ENCODE data around the gene C20orf173.
"Not testable (repeated sequence)": the region's sequence is repeated elsewhere in the genome, so short reads cannot be mapped to it uniquely, and the experiment has no call there.

The C20orf173 gene

DNA sequence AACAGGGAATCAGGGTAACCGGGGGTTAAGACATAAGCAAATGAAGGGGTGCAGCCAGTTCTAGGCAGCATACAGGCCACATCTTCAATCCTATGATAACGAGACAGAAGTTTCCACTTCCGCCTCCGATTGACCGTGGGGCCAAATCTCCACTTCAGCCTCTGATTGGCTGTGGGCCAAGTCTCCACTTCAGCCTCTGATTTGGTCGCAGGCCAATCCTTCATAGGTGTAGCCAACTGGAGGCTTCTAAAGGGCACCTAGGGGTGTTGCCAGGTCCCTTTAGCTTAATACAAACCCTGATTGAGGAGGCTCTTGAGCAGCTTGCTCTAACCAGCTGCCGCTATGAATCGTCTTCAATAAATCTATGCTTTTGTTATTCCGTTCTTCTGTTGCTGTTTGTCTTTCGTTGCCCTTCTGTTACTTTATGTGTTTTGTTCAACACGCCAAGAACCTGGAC is 10.3 kb upstream of the C20orf173 start:
- Mint-ChIP-seq H3K27ac (no peak overlapping the region), H3K36me3 (ENCODE audit: low read depth) (peaks cover 3% of the 10 kb centered on the region), H3K4me3 (no peak overlapping the region), H3K9me3 (no peaks in the 10 kb centered on the region), H3K4me1 (ENCODE audit: low read depth) (peaks cover 10% of the 10 kb centered on the region), H3K27me3 (ENCODE audit: low read depth) (no peaks in the 10 kb centered on the region)

DNA sequence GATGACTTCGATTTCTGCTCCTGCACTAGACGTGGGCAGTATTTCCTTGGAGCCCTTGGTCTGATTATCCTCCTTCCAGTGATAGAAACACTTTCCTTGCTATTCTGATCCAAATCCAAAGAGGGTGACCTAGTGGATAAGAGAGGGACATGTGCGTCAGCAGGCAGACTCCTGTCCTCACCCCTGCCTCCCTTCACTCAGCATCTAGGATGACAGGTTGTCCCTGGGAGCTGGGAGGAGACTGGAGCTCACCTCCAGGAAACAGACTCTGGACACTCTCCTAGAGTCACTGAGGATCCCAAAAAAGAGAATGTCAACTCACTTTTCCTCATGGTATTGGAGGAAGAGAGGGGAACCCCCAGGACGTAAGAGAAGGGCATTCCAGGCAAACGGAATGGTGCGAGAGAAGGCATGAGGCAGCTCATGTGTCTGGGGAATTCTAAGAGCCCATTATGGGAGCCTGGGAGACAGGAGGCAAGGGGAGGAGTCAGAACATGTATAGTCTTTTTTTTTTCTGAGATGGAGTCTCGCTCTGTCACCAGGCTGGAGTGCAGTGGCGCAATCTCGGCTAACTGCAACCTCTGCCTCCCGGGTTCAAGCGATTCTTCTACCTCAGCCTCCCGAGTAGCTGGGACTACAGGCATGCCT is 2.2 kb downstream of the C20orf173 start:
- Mint-ChIP-seq H3K27ac (no peak overlapping the region), H3K27me3 (ENCODE audit: low read depth) (no peaks in the 10 kb centered on the region), H3K4me1 (ENCODE audit: low read depth) (no peaks in the 10 kb centered on the region), H3K36me3 (ENCODE audit: low read depth) (no peaks in the 10 kb centered on the region), H3K9me3 (no peaks in the 10 kb centered on the region), H3K4me3 (no peak overlapping the region)

GRCh38 chr20:35525639-35526038 is 3.8 kb downstream of the C20orf173 start:
- Mint-ChIP-seq H3K9me3 (no peaks in the 10 kb centered on the region), H3K27ac (no peak overlapping the region), H3K4me3 (no peak overlapping the region), H3K4me1 (ENCODE audit: low read depth) (no peaks in the 10 kb centered on the region), H3K27me3 (ENCODE audit: low read depth) (no peaks in the 10 kb centered on the region), H3K36me3 (ENCODE audit: low read depth) (no peaks in the 10 kb centered on the region)

GRCh38 chr20:35523298-35523888 is 6.1 kb downstream of the C20orf173 start:
- Mint-ChIP-seq H3K36me3 (ENCODE audit: low read depth) (no peaks in the 10 kb centered on the region), H3K27ac (peak overlapping the region; percentile 45), H3K4me3 (no peak overlapping the region), H3K9me3 (no peaks in the 10 kb centered on the region), H3K27me3 (ENCODE audit: low read depth) (no peaks in the 10 kb centered on the region), H3K4me1 (ENCODE audit: low read depth) (no peaks in the 10 kb centered on the region)

DNA sequence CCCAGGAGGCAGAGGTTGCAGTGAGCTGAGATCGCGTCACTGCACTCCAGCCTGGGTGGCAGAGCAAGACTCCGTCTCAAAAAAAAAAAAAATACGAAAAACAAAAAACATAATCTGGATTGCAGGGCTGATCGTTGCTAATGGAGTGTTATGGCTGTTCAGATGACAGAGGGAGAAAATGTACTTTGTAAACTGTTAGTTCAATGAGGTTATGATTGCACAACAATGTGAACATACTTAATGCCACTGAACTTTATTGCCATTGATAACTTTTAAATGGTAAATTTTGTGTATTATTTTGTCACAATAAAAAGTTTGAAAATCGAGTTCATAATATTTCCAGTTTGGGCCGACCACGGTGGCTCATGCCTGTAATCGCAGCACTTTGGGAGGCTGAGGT is 10.5 kb downstream of the C20orf173 start:
- H3K27me3 Mint-ChIP-seq (ENCODE audit: low read depth), result no peaks in the 10 kb centered on the region
- no peak overlapping the region for H3K4me3 Mint-ChIP-seq
- H3K27ac Mint-ChIP-seq, result no peak overlapping the region
- H3K36me3 Mint-ChIP-seq (ENCODE audit: low read depth), result peaks cover 2% of the 10 kb centered on the region
- no peaks in the 10 kb centered on the region for H3K4me1 Mint-ChIP-seq (ENCODE audit: low read depth)
- H3K9me3 Mint-ChIP-seq, result no peaks in the 10 kb centered on the region

GRCh38 chr20:35517767-35518166 is 11.7 kb downstream of the C20orf173 start:
- H3K27ac Mint-ChIP-seq; H3K4me3 Mint-ChIP-seq; H3K9me3 Mint-ChIP-seq; H3K4me1 Mint-ChIP-seq (ENCODE audit: low read depth); H3K27me3 Mint-ChIP-seq (ENCODE audit: low read depth); H3K36me3 Mint-ChIP-seq (ENCODE audit: low read depth): not testable (repeated sequence)

DNA sequence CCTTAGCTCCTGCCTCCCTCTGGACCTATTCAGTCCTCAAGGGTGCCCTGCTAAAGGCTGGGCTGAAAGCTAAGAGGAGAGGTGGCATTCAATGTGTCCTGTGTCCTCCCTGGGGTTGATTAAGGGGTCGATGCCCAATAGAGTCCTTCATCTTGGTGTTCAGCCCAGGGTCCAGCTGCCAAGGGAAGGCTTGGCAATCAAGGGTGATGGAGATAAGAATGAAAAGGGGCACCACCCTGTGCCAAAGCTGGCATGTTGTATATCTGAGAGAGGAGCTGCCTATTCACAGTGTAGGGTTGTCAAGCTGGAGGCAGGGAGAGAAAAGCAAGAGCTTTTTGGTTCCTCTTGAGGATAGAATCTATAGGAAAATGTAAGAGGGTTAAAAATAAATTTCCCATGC is 12.3 kb downstream of the C20orf173 start:
- Mint-ChIP-seq H3K27me3 (ENCODE audit: low read depth) (no peaks in the 10 kb centered on the region), H3K36me3 (ENCODE audit: low read depth) (peaks cover 7% of the 10 kb centered on the region), H3K4me1 (ENCODE audit: low read depth) (no peaks in the 10 kb centered on the region), H3K9me3 (no peaks in the 10 kb centered on the region), H3K4me3 (no peak overlapping the region), H3K27ac (no peak overlapping the region)

DNA sequence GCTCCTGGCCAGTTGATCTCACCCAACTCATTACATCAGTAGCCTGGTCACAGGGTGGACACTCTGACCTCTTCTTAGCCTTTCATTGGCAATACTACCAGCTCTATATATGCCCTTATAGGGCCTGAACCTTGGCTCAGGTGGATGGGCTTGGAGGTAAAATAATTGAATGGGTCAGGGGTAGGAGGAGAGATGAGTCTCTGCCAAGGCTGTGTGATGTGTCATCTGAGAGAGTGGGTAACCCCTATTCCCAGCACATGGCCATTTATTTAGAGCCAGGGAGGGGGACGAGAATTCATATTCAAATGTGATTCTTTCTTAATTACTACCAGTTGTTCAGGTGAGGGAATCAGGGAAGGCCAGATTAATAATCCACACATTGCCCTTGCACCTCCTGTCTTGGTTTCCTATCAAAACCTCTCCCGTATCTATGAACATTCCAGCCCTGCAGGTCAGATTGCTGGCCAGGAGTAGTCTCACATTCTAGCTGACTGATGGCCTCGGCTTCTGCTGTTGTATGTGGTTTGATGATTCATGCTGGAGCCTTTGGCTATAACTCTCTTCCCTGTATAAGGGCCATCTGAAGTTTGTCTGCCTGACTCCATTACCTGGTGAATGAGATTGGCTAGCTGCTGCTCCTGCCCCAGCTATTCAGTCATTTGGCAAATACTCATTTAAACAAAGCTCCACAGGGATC is 13.4 kb downstream of the C20orf173 start:
- no peak overlapping the region for H3K4me3 Mint-ChIP-seq
- no peak overlapping the region for H3K27ac Mint-ChIP-seq
- no peaks in the 10 kb centered on the region for H3K27me3 Mint-ChIP-seq (ENCODE audit: low read depth)
- H3K4me1 Mint-ChIP-seq (ENCODE audit: low read depth), result no peaks in the 10 kb centered on the region
- H3K36me3 Mint-ChIP-seq (ENCODE audit: low read depth), result peaks cover 17% of the 10 kb centered on the region
- H3K9me3 Mint-ChIP-seq, result no peaks in the 10 kb centered on the region

- no peak overlapping the region for H3K4me3 Mint-ChIP-seq
- H3K9me3 Mint-ChIP-seq, result no peaks in the 10 kb centered on the region
- no peaks in the 10 kb centered on the region for H3K4me1 Mint-ChIP-seq (ENCODE audit: low read depth)
- H3K27ac Mint-ChIP-seq, result no peak overlapping the region
- H3K36me3 Mint-ChIP-seq (ENCODE audit: low read depth), result peaks cover 17% of the 10 kb centered on the region
- H3K27me3 Mint-ChIP-seq (ENCODE audit: low read depth), result no peaks in the 10 kb centered on the region
Observed at GRCh38 chr20:35515341-35515740, 14.1 kb downstream of the C20orf173 start.

GRCh38 chr20:35514371-35514932 is 15.0 kb downstream of the C20orf173 start:
- Mint-ChIP-seq H3K4me3 (no peak overlapping the region), H3K4me1 (ENCODE audit: low read depth) (no peaks in the 10 kb centered on the region), H3K27ac (no peak overlapping the region), H3K27me3 (ENCODE audit: low read depth) (no peaks in the 10 kb centered on the region), H3K36me3 (ENCODE audit: low read depth) (peaks cover 17% of the 10 kb centered on the region), H3K9me3 (no peaks in the 10 kb centered on the region)

- H3K9me3 Mint-ChIP-seq, result no peaks in the 10 kb centered on the region
- no peaks in the 10 kb centered on the region for H3K27me3 Mint-ChIP-seq (ENCODE audit: low read depth)
- peaks cover 3% of the 10 kb centered on the region for H3K4me1 Mint-ChIP-seq (ENCODE audit: low read depth)
- H3K27ac Mint-ChIP-seq, result no peak overlapping the region
- no peak overlapping the region for H3K4me3 Mint-ChIP-seq
- peaks cover 26% of the 10 kb centered on the region for H3K36me3 Mint-ChIP-seq (ENCODE audit: low read depth)
Observed at GRCh38 chr20:35511814-35512420, 17.5 kb downstream of the C20orf173 start.

DNA sequence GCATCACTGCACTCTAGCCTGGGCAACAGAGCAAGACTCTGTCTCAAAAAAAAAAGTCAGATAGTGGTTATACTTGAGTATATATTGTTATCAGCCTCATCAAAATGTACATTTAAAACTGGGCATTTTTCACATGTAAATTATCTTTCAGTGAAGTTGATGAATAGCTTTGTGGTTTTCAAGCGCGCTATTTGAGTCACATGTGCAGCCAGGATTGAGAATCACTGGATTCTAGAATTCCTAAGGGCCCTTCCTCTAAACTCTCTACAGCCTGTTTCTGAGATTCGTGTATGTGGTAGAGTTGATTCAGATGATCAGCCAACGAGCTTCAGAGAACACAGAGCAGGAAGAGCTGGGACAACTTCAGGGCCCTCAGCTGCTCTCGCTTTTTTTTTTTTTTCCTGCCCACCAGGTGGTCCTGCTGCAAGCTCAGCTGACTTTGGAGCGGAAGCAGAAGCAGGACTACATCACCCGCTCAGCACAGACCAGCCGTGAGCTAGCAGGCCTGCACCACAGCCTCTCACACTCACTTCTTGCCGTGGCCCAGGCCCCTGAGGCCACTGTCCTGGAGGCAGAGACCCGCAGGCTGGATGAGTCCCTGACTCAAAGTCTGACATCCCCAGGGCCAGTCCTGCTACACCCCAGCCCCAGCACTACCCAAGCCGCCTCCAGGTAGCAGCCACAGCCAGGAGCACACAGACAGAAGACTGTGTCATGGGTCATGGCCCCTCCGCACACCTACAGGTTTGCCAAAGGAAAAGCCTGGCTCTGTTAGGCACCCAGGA is 18.3 kb downstream of the C20orf173 start:
- Mint-ChIP-seq H3K4me3 (no peak overlapping the region), H3K9me3 (no peaks in the 10 kb centered on the region), H3K27me3 (ENCODE audit: low read depth) (no peaks in the 10 kb centered on the region), H3K4me1 (ENCODE audit: low read depth) (peaks cover 8% of the 10 kb centered on the region), H3K27ac (no peak overlapping the region), H3K36me3 (ENCODE audit: low read depth) (peaks cover 29% of the 10 kb centered on the region)

DNA sequence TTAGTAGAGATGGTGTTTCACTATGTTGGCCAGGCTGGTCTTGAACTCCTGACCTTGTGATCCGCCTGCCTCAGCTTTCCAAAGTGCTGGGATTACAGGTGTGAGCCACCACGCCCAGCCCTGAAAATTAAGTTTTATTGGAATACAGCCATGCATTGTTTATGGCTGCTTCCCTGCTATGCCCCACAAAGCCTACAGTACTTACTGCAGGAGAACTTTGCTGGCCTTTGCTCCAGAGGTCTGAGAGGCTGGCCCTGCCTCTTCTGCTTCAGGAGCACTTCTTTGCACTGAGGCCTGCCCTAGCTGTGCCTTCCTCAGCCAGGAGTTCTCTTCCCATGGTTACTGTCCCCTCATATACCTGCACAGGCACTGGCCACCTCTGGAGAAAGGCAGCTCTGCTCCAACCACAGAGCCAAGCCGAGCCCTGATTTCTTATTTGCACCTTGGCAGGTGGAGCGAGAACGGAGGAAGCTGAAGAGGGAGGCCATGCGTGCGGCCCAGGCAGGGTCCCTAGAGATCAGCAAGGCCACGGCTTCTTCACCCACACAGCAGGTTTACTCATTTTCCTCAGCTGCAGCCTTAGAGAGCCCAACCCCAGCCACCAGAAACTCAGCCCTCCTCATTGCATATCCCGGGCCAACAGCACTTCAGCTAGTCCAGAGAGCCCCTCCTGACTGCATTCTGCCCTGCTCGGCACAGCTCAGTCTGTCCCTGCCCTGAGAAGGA is 20.8 kb downstream of the C20orf173 start:
- Mint-ChIP-seq H3K4me3 (no peak overlapping the region), H3K36me3 (ENCODE audit: low read depth) (peaks cover 44% of the 10 kb centered on the region), H3K4me1 (ENCODE audit: low read depth) (peaks cover 23% of the 10 kb centered on the region), H3K27ac (no peak overlapping the region), H3K27me3 (ENCODE audit: low read depth) (no peaks in the 10 kb centered on the region), H3K9me3 (no peaks in the 10 kb centered on the region)

Data from T-helper 1 cell treated with Interleukin-12 subunit alpha and Interleukin-12 subunit beta and Interleukin-4 antibody, amounts not matched to agents 30 μg/mL and 1 μg/mL, for 36 hours (primary cell).